Activated T-helper 1 cell treated with anti-CD3 and anti-CD28 coated beads, Interleukin-12 subunit alpha, Interleukin-12 subunit beta, Interleukin-2, Interleukin-4 antibody, amounts not matched to agents 30 ng/mL and 10 ng/mL and 1 ng/mL, durations not matched to agents 14 hours and 24 hours and 36 hours (primary cell): ENCODE data around the gene DOCK1. TPM values are rescaled to one million over a fixed set of nuclear protein-coding genes. Genes with fewer than 3 reads are reported as not detected.
"Not testable (repeated sequence)": the region's sequence is repeated elsewhere in the genome, so short reads cannot be mapped to it uniquely, and the experiment has no call there.

Source experiments
- DNase-seq: peaks from one replicate; pipeline ENCODE4 v3.0.0; 2021; ENCODE audit warnings: low spot score
- H3K27ac Mint-ChIP-seq: one replicate; pipeline ENCODE4 v1.8.0; 2021; ENCODE audit warnings: mild to moderate bottlenecking, mixed read lengths
- H3K27me3 Mint-ChIP-seq: one replicate; pipeline ENCODE4 v1.8.0; 2022; ENCODE audit warnings: mild to moderate bottlenecking, moderate library complexity, mixed read lengths; ENCODE audit not compliant: insufficient read depth
- H3K36me3 Mint-ChIP-seq: one replicate; pipeline ENCODE4 v1.8.0; 2021; ENCODE audit warnings: low read depth, mixed read lengths
- H3K4me1 Mint-ChIP-seq: one replicate; pipeline ENCODE4 v1.8.0; 2021; ENCODE audit warnings: low read depth, mixed read lengths
- H3K4me3 Mint-ChIP-seq: one replicate; pipeline ENCODE4 v1.8.0; 2021; ENCODE audit warnings: mild to moderate bottlenecking, moderate library complexity, mixed read lengths
- H3K9me3 Mint-ChIP-seq: one replicate; pipeline ENCODE4 v1.8.0; 2021; ENCODE audit warnings: mixed read lengths
- intact Hi-C: fragments of 100-400 bp; cut with micrococcal nuclease; formaldehyde crosslinking; loops from one replicate; pipeline ENCODE4 v1.15.1; 2024
- total RNA-seq: library from RNA; stranded (reverse); gene quantifications from 2 replicates; pipeline ENCODE4 v1.2.3, GENCODE V29; 2022

Gene DOCK1
- total RNA-seq, 1 donor from 2014 or later: 0.75 TPM

DNA sequence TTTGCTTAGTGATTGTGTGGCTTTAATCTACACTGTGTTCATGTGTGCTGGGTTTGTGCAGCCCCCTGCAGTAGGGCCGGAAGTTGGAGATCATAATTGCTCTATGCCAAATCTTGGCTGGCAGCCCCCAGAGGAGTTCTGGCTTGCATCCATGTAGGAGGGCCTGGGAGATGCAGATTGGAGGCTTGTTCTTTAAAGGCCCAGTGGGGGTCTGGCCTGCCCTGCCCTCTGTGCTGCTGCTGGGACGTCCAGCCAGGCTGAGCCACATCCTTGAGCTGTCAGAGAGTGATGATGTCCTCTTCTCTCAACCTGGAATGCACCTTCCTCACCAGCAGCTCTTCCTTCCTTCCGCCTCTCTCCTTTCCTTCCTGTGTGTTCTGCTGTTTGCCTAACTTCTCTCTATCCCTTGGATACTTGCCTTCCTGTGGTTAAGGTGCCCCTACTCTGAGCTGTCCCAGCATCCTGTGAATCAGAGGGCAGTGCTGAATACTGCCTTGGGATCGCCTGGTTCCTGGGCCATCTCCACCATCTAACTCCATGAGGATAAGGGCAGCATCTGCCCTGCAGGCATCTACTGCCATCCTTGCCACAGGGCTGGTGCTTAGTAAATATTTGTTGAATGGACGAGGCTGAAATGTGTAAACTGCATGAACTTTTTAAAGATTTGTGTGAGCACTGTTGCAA lies 30.2 kb downstream of the DOCK1 start:
- Mint-ChIP-seq H3K4me1 (no peaks in the 10 kb centered on the region), H3K9me3 (peaks cover 8% of the 10 kb centered on the region), H3K27ac (no peak overlapping the region), H3K4me3 (no peak overlapping the region), H3K36me3 (no peaks in the 10 kb centered on the region), H3K27me3 (no peaks in the 10 kb centered on the region)
- intact Hi-C loops: no loop called here
- no peak for DNase-seq

DNA sequence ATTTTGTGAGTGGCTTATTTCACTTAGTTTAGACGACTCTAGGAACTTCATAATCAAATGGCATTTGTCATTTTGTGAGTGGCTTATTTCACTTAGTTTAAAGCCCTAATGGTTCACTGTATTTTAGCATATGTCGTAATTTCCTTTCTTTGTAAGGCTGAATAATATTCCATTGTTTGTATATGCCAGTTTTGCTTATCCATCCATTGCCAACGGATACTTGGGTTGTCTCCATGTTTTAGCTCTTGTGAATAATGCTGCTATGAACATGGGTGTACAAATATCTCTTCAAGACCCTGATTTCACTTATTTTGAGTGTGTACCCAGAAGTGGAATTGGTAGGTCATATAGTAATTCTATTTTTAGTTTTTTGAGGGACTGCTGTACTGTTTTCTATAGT lies 31.8 kb downstream of the DOCK1 start:
- H3K27me3 Mint-ChIP-seq: no peaks in the 10 kb centered on the region
- H3K4me1 Mint-ChIP-seq: no peaks in the 10 kb centered on the region
- H3K27ac Mint-ChIP-seq: no peak overlapping the region
- H3K4me3 Mint-ChIP-seq: no peak overlapping the region
- peaks cover 8% of the 10 kb centered on the region for H3K9me3 Mint-ChIP-seq
- DNase-seq: no peak
- intact Hi-C loops: no loop called here
- no peaks in the 10 kb centered on the region for H3K36me3 Mint-ChIP-seq

DNA sequence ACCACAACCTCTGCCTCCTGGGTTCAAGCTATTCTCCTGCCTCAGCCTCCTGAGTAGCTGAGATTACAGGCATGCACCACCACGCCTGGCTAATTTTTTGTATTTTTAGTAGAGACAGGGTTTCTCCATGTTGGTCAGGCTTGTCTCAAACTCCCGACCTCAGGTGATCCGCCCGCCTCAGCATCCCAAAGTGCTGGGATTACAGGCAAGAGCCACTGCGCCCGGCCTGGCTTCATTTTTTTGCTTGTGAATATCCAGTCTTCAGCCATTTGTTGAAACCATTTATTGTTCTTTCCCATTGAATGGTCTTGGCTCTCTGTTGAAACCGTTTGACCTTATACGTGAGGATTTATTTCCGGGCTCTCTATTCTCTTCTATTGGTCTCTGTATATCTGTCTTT lies 32.9 kb downstream of the DOCK1 start:
- H3K36me3 Mint-ChIP-seq, H3K4me1 Mint-ChIP-seq, H3K4me3 Mint-ChIP-seq, H3K27me3 Mint-ChIP-seq, intact Hi-C loops, H3K27ac Mint-ChIP-seq, DNase-seq: not testable (repeated sequence)
- peaks cover 17% of the 10 kb centered on the region for H3K9me3 Mint-ChIP-seq

DNA sequence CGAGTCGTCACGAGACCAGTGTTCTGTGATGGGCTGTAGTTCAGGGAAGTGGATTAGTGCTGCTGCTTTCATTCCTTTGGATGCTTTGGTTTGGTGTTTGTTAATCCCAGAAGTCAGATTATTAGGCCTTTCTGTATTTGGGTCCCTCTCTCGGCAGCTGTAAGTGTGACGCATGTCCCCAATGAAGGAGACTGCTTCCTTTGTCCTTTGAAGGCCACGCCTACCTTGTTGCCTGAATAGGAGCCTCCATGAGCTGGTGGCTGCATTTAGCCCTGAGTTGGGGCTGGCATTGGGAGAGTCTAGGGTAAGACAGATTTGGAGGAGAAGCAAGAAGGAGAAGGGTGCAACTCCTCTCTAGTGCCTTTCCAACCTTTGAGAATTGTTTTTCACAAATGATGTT lies 34.5 kb downstream of the DOCK1 start:
- Mint-ChIP-seq H3K36me3 (no peaks in the 10 kb centered on the region), H3K4me3 (no peak overlapping the region), H3K4me1 (no peaks in the 10 kb centered on the region), H3K27ac (no peak overlapping the region), H3K9me3 (peaks cover 32% of the 10 kb centered on the region), H3K27me3 (no peaks in the 10 kb centered on the region)
- intact Hi-C loops: no loop called here
- no peak for DNase-seq

DNA sequence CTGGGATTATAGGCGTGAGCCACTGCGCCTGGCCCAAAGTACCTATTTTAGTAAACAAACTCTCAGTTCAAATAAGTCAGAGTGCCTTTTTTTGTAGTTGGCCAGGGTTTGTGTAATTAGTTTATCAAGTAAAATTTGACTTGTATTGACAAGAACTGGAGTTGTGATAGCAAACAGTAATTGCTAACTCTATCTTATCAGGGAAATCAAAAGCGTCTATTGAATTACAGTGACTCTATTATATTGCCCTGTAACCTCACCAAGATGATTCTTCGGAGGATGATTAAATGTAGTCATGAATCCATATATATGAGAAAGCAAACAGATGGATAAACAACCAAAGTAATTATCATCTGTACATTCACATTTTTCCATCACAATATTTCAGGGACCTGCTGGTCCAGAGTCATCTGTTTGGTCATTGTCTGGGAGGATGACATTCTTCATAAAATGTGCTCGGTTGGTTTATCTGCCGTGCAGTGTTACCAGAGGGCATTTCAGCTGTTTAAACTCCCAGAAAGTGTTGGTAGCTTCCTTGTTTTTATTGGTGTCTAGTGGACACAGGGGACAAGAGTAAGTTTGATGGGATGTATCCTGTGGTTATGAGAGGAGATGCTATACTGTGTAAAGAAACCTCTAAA lies 35.6 kb downstream of the DOCK1 start:
- intact Hi-C loops: no loop called here
- Mint-ChIP-seq H3K4me3 (no peak overlapping the region), H3K9me3 (peaks cover 32% of the 10 kb centered on the region), H3K27me3 (no peaks in the 10 kb centered on the region), H3K36me3 (no peaks in the 10 kb centered on the region), H3K4me1 (no peaks in the 10 kb centered on the region), H3K27ac (no peak overlapping the region)
- DNase-seq: no peak

DNA sequence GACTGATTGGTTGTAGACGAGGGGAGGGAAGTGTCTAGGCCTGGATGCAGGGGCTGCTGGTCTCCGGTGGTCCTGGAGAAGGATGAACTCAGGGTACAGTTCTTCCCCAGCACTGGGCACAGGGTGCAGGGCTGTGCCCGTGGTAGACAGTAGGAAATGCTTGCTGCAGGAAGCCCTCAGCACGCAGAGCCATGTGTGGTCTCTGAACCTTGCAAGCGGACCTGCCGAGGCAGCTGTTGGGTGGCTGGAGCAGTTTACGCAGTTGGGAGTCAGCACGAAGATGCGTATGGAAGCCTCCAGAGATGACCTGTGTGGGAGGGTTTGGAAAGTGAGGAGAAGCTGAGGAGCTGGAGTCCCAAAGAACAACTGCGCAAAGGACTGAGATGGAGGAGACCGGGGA lies 39.0 kb downstream of the DOCK1 start:
- H3K27ac Mint-ChIP-seq: no peak overlapping the region
- DNase-seq: no peak
- intact Hi-C loops: no loop called here
- no peak overlapping the region for H3K4me3 Mint-ChIP-seq
- peaks cover 32% of the 10 kb centered on the region for H3K9me3 Mint-ChIP-seq
- H3K4me1 Mint-ChIP-seq: no peaks in the 10 kb centered on the region
- H3K36me3 Mint-ChIP-seq: no peaks in the 10 kb centered on the region
- no peaks in the 10 kb centered on the region for H3K27me3 Mint-ChIP-seq

DNA sequence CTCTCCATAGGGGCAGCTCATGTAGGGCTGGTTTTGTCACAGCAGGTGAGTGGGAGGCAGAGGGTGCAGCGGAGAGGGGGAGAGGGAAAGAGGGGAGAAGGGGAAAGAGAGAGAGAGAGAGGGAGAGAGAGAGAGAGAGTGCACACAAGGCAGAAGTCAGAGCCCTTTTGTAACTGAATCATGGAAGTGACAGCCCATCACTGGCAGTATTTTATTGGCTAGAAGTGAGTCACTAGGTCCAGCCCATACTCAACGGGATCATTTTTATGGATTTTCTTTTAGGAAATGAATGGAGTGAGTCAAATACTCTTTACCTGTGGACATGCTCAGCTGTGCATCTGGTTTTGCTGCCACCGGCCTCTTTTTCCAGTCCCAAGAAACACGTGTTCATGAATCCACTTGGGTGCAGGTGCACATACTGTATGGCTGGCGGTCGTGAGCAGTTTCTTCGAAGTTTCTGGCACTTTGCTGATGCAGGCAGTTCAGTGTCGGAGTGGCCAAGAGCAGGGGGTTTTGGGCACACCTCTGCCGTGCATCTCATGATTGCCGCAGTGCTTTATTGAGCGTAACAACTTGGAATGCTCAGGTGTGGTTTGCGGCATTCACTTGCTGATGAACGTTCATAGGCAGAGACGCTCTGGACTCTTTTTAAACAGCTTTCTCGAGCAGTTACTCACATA lies 40.3 kb downstream of the DOCK1 start:
- Mint-ChIP-seq H3K27me3 (no peaks in the 10 kb centered on the region), H3K9me3 (peaks cover 24% of the 10 kb centered on the region), H3K36me3 (no peaks in the 10 kb centered on the region), H3K4me1 (no peaks in the 10 kb centered on the region), H3K4me3 (no peak overlapping the region), H3K27ac (no peak overlapping the region)
- intact Hi-C loops: no loop called here
- DNase-seq: no peak

DNA sequence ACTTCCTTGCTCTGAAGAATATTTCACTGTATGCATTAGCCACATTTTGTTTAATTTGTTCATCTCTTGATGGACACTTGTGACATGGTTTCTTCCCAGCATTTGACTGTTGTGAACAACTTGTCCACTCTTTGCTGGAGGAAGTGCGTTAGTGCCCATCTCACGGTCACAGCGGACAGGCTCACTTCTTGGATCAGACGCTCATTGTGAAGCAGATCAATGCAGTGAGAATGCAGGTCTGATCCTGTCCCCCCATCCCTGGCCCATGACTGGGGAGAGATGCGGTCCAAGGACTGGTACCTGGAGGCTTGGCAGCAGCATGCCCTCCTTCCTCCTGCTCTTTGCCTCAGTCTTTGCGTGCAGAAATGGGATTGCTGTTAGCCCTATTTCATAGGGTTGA lies 41.5 kb downstream of the DOCK1 start:
- Mint-ChIP-seq H3K27ac (no peak overlapping the region), H3K27me3 (no peaks in the 10 kb centered on the region), H3K4me1 (no peaks in the 10 kb centered on the region), H3K4me3 (no peak overlapping the region), H3K9me3 (peaks cover 24% of the 10 kb centered on the region), H3K36me3 (no peaks in the 10 kb centered on the region)
- intact Hi-C loops: no loop called here
- no peak for DNase-seq

DNA sequence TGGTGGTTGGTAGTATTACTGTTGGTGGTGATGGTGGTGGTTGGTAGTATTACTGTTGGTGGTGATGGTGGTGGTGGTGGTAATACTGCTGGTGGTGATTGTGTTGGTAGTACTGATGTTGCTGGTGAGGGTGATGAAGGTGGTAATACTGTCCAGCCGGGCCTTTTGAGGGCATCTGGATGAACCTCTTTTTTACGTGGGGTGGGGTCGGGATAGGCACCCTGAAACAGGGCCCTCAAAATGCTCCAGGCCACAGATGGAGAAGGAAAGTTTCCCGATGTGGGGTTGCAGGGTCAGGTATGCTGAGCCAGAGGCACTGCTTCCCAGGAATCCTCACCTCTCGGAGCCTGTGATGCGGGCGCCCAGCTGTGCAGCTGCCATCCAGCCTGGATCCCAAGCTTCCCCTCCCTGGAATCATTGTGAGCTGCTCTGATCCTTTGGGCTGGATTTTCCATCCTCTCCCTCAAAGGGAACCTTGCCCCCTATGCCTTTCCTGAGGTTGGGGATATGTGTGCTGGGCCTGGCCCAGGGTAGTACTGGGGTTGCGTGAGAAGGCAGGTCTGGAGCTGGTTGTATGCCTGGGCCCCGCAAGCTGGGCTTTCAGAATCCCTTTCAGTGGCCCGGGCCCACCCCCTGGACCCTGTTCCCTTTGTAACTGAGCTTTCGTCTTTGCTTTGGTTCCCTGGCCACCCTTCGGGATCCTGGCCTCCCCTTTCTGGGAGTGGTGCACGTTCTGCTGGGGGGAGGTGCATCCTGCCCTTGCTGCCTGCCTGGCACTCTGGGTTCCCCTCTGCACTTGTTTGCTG lies 43.3 kb downstream of the DOCK1 start:
- Mint-ChIP-seq H3K27ac (no peak overlapping the region), H3K27me3 (no peaks in the 10 kb centered on the region), H3K4me1 (no peaks in the 10 kb centered on the region), H3K4me3 (no peak overlapping the region), H3K9me3 (peaks cover 11% of the 10 kb centered on the region), H3K36me3 (no peaks in the 10 kb centered on the region)
- DNase-seq: no peak
- intact Hi-C loops: no loop called here

DNA sequence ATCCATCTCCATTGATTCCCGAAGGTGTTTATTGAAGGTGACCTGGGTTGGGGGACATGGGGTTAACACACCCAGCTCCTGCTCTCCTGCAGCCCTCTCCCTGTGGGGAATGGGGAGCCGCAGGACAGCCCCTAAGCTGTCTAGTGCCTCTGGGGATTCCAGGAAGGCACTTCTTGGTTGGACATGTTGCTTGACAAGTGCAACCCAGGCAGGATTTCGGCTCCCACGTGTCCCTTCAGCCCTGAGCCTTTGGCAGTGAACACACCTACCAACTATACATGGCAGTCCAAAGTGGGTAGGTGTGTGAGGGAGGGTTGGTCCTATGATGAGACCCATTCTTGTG lies 43.9 kb downstream of the DOCK1 start:
- Mint-ChIP-seq H3K27me3 (no peaks in the 10 kb centered on the region), H3K4me3 (no peak overlapping the region), H3K4me1 (no peaks in the 10 kb centered on the region), H3K36me3 (no peaks in the 10 kb centered on the region), H3K27ac (no peak overlapping the region), H3K9me3 (peaks cover 5% of the 10 kb centered on the region)
- intact Hi-C loops: no loop called here
- no peak for DNase-seq

DNA sequence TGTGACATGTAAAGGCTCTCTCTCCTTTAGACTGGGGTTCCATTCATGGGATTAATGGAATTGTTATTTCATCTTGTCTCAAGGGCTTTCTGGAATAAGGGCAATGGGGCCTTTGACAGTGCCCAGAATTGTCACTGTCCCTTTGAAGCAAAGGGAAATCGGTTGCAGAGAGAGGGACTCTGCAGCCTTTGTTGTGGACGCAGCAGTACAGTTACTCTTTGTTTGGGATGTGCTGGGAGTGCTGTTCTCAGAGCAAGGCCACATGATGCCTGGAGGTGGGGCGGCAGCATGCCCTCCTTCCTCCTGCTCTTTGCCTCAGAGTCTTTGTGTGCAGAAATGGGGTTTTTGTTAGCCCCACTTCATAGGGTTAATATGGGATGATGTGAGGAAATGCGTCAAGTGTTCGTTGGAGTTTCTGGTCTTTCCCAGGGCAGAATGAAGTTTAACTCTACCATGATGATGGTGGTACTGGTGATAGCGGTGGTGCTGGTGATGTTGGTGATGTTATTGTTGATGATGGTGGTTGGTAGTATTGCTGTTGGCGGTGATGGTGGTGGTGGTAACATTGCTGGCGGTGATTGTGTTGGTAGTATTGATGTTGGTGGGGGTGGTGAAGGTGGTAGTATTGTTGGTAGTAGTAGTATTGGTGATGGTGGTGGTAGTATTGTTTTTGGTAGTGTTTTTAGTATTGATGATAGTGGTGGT lies 45.3 kb downstream of the DOCK1 start:
- Mint-ChIP-seq H3K4me3 (no peak overlapping the region), H3K4me1 (no peaks in the 10 kb centered on the region)
- intact Hi-C loops: no loop called here

DNA sequence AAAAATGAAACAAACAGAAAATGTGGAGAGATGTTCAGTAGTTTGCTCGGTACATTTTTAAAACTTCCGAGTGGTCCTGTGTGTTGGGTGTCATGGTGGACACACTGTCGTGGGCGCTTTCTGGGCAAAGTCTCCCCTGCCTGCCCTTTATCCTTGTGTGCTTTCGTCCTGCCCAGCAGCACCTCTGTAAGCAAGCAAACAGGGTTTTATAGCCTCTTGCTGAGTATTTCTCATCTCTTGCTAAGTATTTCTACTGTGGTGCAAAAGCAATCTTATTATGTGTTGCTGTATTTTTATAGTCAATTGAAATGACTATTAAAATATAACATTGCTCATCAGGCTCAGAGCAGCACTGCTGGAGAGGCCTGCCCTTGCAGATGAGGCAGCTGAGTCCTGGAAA lies 48.7 kb downstream of the DOCK1 start:
- no peaks in the 10 kb centered on the region for H3K36me3 Mint-ChIP-seq
- H3K4me3 Mint-ChIP-seq: no peak overlapping the region

More for the DNA sequence above, 45.3 kb downstream of the DOCK1 start:
- H3K9me3 Mint-ChIP-seq: no peaks in the 10 kb centered on the region
- H3K27ac Mint-ChIP-seq: no peak overlapping the region
- H3K27me3 Mint-ChIP-seq: no peaks in the 10 kb centered on the region
- no peak for DNase-seq
- no peaks in the 10 kb centered on the region for H3K36me3 Mint-ChIP-seq

More for the DNA sequence above, 48.7 kb downstream of the DOCK1 start:
- DNase-seq: no peak
- intact Hi-C loops: no loop called here
- H3K27me3 Mint-ChIP-seq: no peaks in the 10 kb centered on the region
- no peak overlapping the region for H3K27ac Mint-ChIP-seq
- H3K9me3 Mint-ChIP-seq: peaks cover 8% of the 10 kb centered on the region
- H3K4me1 Mint-ChIP-seq: no peaks in the 10 kb centered on the region
